ENCODE data around the gene KCNJ12. TPM values are rescaled to one million over a fixed set of nuclear protein-coding genes. Genes with fewer than 3 reads are reported as not detected.
"Not testable (repeated sequence)": the region's sequence is repeated elsewhere in the genome, so short reads cannot be mapped to it uniquely, and the experiment has no call there.

KCNJ12 gene
- total RNA-seq, 1 donor = 0.10 TPM

- no peaks in the 10 kb centered on the region for H3K9me3 ChIP-seq (ENCODE audit: low read depth, low read length)
- H3K27me3 ChIP-seq (ENCODE audit: insufficient read depth, low read length) = no peaks in the 10 kb centered on the region
- H3K4me1 ChIP-seq (ENCODE audit: insufficient read depth, low read length) = no peaks in the 10 kb centered on the region
- H3K4me3 ChIP-seq (ENCODE audit: low read length) = no peak overlapping the region
These were observed 49.2 kb downstream of the KCNJ12 start for GRCh38 chr17:21425321-21425720.

- Histone ChIP-seq H3K9me3 (ENCODE audit: low read depth, low read length) (no peaks in the 10 kb centered on the region), H3K4me3 (ENCODE audit: low read length) (no peak overlapping the region), H3K27me3 (ENCODE audit: insufficient read depth, low read length) (no peaks in the 10 kb centered on the region), H3K4me1 (ENCODE audit: insufficient read depth, low read length) (no peaks in the 10 kb centered on the region)
These were observed 49.6 kb downstream of the KCNJ12 start for GRCh38 chr17:21425736-21426135.

GRCh38 chr17:21426246-21426645, 50.1 kb downstream of the KCNJ12 start:
- H3K4me1 ChIP-seq (ENCODE audit: insufficient read depth, low read length); H3K4me3 ChIP-seq (ENCODE audit: low read length); H3K27me3 ChIP-seq (ENCODE audit: insufficient read depth, low read length); H3K9me3 ChIP-seq (ENCODE audit: low read depth, low read length): not testable (repeated sequence)

DNA sequence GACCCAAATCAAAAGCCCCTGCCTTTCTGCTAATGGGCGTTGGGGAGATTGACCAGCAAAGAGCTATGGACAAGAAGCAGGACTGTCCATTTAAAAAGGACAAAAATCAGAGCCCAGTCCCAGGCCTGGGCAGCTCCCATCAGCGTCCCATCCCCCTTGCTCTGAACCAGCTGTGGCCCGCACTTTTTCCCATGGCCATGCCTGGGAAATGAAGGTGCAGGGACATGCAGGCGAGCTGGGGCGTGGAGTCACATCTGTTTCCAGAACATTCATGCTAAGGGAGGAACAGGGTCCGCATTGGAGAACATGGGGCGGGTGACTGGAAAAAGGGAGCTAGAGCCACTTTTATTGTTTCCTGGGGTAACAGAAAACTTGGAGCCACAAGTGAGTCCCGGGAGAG, 50.7 kb downstream of the KCNJ12 start:
- H3K4me3 ChIP-seq (ENCODE audit: low read length); H3K4me1 ChIP-seq (ENCODE audit: insufficient read depth, low read length); H3K27me3 ChIP-seq (ENCODE audit: insufficient read depth, low read length); H3K9me3 ChIP-seq (ENCODE audit: low read depth, low read length): not testable (repeated sequence)

GRCh38 chr17:21427727-21428126, 51.6 kb downstream of the KCNJ12 start:
- H3K9me3 ChIP-seq (ENCODE audit: low read depth, low read length); H3K27me3 ChIP-seq (ENCODE audit: insufficient read depth, low read length); H3K4me3 ChIP-seq (ENCODE audit: low read length); H3K4me1 ChIP-seq (ENCODE audit: insufficient read depth, low read length): not testable (repeated sequence)

DNA sequence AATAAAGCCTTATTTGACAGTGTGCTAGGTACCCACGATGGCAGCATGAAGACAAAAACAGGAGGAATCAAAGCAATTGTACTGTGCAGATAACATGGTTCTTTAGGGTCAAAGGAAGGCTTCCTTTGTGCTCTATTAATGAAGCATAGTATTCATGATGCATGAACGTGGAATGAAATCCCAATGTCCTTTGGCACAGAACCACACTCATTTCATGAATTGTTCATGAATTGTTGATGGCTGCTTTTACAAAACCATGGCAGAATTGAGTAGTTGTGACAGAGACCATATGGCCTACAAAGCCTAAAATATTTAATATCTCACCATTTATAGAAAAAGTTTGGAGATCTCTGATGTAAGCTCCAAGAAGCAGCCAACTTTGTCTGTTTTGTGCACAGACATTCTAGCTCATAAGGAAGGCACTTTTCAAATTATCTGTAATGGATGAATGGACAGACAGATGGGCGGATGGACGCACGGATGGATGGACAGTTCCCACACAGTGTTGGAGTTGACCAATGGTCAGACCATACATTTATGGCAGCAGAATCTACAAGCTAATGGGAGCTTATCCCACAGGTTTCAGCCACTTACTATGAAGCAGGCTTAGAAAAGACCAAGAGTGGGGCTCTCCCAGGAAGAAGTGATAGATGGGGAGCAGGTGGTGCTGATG, 52.7 kb downstream of the KCNJ12 start:
- not testable (repeated sequence) for H3K9me3 ChIP-seq (ENCODE audit: low read depth, low read length); H3K27me3 ChIP-seq (ENCODE audit: insufficient read depth, low read length); H3K4me3 ChIP-seq (ENCODE audit: low read length); H3K4me1 ChIP-seq (ENCODE audit: insufficient read depth, low read length)

DNA sequence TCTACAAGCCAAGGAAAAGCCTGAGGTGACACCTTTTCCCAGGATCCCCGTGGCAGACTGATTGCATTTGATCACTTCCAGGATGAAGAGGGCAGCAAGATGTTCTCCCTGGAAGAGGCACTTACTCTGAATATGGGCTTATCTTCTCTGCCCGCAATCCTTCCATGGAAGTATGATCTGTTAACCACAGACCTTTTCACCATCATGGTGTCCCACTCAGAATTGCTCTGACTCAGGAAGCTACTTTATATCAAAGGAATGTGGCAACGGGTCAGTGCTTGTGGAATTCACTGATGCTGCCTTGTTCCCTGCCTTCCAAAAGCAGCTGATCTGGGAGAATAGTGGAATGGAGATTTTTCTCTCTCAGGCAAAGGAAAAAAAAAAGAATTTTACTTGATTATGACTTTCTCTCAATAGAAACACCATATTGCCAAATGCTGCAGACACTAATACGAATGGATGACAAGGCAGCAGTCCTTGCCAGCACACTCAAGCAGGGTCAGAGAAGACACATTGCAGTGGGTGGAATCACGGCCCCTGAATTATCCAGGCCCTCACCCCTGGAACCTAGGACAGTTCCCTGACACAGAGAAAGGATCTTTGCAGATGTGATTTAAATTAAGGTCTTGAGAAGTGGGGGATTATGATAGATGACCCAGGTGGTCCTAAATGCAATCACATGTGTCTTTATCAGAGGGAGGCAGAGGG, 53.9 kb downstream of the KCNJ12 start:
- H3K9me3 ChIP-seq (ENCODE audit: low read depth, low read length); H3K27me3 ChIP-seq (ENCODE audit: insufficient read depth, low read length): not testable (repeated sequence)

DNA sequence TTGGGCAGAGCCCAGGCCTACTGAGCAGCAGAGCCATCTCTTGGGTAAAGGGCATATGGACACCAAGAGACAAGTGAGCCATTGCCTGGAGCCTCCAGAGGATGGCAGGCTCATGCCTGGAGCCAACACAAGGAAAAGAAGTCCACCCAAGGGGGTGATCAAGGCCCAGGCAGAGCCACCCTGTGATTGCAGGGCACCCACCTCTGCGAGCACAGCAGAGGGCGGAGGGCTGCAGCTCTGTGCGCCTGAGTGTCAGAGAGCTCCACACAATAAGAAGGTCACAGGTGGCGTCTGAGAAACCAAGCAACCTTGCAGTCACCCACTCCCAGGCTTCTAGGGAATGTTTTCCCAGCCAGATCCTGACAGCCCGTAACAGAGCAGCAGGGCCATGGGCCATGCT, 57.8 kb downstream of the KCNJ12 start:
- not testable (repeated sequence) for H3K4me1 ChIP-seq (ENCODE audit: insufficient read depth, low read length); H3K4me3 ChIP-seq (ENCODE audit: low read length); H3K9me3 ChIP-seq (ENCODE audit: low read depth, low read length); H3K27me3 ChIP-seq (ENCODE audit: insufficient read depth, low read length)

More for the DNA sequence above, 53.9 kb downstream of the KCNJ12 start:
- not testable (repeated sequence) for H3K4me3 ChIP-seq (ENCODE audit: low read length); H3K4me1 ChIP-seq (ENCODE audit: insufficient read depth, low read length)

DNA sequence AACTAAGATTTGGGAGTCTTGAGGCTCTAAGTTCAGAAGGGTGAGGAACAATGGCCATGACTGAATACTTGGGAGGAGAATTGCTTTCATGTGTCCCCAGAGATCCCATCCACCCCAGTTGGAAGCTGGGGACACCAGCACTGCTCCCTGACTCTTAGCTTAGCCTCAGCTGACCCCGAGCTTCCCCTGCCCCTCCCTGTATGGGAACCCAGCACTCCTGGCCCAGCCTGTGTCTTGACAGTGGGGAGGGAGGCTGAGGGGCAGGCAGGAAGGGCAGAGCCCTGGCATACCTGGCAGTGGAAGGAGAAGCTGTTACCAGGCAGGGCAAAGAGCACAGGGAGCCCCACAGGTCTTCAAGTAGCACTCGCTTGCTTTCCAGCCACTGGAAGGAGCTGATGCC, 58.8 kb downstream of the KCNJ12 start:
- H3K4me3 ChIP-seq (ENCODE audit: low read length); H3K27me3 ChIP-seq (ENCODE audit: insufficient read depth, low read length); H3K4me1 ChIP-seq (ENCODE audit: insufficient read depth, low read length); H3K9me3 ChIP-seq (ENCODE audit: low read depth, low read length): not testable (repeated sequence)

DNA sequence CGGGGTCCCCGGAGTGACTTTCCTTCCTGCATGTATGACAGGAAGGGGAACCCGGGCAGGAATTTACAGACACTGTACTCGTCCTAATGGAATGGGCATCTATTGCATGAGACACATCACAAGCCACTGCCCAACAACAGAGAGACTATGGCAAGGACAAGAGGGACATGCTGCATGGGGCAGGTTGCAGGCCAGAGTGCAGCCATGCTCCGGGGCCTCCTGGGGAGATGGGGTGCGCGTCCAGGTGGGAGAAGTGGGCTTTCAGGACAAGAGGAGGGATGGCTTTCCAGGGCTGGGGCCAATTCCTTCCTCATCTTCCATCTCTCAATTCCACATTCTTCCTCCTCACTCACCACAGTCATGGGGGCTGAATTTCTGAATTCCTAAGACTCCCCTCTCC, 60.3 kb downstream of the KCNJ12 start:
- H3K4me1 ChIP-seq (ENCODE audit: insufficient read depth, low read length) = not testable (repeated sequence)

DNA sequence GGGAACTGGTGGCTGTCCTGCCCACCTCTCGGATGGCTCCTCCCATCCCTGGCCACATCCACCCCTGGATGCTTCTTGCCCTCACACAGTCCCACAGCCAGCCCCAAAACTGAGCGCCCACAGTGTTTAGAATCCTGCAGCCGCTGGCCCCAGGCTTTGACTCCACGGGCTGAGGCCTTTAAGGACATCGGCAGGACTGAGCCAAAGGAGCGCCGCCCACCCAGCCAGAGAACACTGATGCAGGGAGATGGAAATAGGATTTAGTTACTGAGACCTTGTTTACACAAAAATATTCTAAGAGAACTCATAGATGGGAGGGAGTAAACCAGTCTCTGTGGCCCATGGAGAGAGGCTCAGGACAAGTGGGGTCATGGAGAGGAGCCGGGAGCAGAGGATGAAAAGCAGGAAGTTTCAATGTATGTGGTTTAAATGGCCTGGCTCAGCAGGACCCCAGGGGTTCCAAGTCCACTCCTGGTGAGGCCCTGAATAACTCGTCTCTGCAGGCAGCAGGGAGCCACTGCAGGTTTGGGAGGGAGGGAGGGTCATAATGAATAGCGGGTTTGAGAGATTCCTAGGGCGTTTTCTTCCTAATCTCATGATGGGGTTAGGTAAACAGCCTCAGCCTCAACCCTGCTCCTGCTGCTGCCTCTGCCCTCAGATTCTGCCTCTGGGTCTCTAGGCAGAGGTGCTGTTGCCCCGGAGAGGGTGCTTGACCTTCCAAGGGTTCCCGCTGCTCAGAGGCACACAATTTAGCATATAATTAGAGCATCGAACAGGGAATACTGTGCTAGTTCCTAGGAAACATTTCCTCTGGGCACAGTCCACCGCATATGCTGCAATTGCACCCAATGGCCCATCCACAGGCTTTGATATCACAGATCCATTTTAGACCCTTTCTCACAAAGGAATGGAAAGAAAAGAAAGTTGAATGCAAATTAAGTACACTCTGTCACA, 61.0 kb downstream of the KCNJ12 start:
- not testable (repeated sequence) for H3K9me3 ChIP-seq (ENCODE audit: low read depth, low read length); H3K4me3 ChIP-seq (ENCODE audit: low read length); H3K27me3 ChIP-seq (ENCODE audit: insufficient read depth, low read length); H3K4me1 ChIP-seq (ENCODE audit: insufficient read depth, low read length)

More for the DNA sequence above, 60.3 kb downstream of the KCNJ12 start:
- not testable (repeated sequence) for H3K4me3 ChIP-seq (ENCODE audit: low read length); H3K27me3 ChIP-seq (ENCODE audit: insufficient read depth, low read length); H3K9me3 ChIP-seq (ENCODE audit: low read depth, low read length)

DNA sequence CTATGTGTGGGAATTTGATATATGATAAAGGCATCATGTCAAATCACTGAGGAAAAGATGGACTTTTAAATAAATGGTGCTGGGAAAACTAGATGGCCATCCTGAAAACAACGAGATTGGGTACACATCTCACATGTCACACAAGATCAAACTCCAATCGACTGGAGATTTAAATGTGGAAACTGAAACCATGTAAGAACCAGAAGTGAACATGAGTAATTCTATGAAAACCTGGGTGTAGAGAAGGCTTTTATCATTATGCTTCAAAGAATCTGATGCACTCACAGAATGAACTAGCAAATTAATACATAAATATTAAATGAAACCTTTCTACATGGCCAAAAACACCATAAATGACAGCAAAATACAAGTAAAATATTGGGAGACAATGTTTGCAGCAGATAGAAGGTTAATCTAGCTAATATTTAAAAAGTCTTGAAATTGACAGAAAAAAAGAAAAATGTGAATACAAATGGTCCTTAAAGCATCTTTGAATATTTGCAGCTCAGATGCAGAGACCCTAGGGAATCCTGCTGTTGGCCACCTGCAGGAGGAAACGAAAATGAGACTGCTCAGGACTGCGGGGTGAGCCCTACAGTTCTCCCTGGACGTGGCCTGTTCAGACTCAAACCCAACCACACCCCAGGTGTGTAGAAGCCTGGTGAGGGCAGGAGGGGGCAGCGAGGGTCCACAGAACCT, 62.3 kb downstream of the KCNJ12 start:
- not testable (repeated sequence) for H3K4me1 ChIP-seq (ENCODE audit: insufficient read depth, low read length); H3K27me3 ChIP-seq (ENCODE audit: insufficient read depth, low read length); H3K9me3 ChIP-seq (ENCODE audit: low read depth, low read length); H3K4me3 ChIP-seq (ENCODE audit: low read length)

GRCh38 chr17:21439015-21439336, 62.8 kb downstream of the KCNJ12 start:
- not testable (repeated sequence) for H3K27me3 ChIP-seq (ENCODE audit: insufficient read depth, low read length); H3K4me1 ChIP-seq (ENCODE audit: insufficient read depth, low read length); H3K9me3 ChIP-seq (ENCODE audit: low read depth, low read length); H3K4me3 ChIP-seq (ENCODE audit: low read length)

- Histone ChIP-seq H3K27me3 (ENCODE audit: insufficient read depth, low read length) (no peaks in the 10 kb centered on the region), H3K9me3 (ENCODE audit: low read depth, low read length) (no peaks in the 10 kb centered on the region), H3K4me3 (ENCODE audit: low read length) (no peak overlapping the region), H3K4me1 (ENCODE audit: insufficient read depth, low read length) (no peaks in the 10 kb centered on the region)
These were observed 69.0 kb downstream of the KCNJ12 start for GRCh38 chr17:21445091-21445650.

DNA sequence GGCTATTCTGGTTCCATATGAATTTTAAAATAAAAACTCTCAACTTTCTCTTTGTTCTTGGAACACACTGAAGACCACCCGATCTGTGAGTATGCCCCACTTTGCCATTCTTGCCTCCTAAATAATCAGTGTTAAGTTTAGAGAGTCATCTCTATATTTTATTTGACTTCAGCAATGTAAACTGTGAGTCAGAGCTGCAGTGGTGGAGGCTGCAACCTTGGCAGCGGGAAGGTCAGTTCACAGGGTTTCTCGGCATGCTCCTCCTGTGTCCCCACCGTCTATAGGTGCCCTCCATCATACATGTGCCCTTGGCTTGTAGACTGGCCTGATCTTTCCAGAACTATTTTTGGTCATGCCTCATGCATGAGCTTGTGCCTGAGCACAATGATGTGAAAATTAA, 71.4 kb downstream of the KCNJ12 start:
- not testable (repeated sequence) for H3K27me3 ChIP-seq (ENCODE audit: insufficient read depth, low read length); H3K4me3 ChIP-seq (ENCODE audit: low read length); H3K9me3 ChIP-seq (ENCODE audit: low read depth, low read length); H3K4me1 ChIP-seq (ENCODE audit: insufficient read depth, low read length)

All from mononuclear cell (primary cell).